Brain microvascular endothelial cell (primary cell): ENCODE data around the gene TM9SF4.

Source experiments
- DNase-seq: peaks from one replicate; pipeline ENCODE4 v3.0.0-alpha.2; 2020
- H3K27ac ChIP-seq: fragments of 250-450 bp; sonication (Bioruptor Pico); 2 replicates; pipeline ENCODE4 v1.5.1; 2020; ENCODE audit warnings: mild to moderate bottlenecking, moderate library complexity
- H3K27me3 ChIP-seq: fragments of 250-450 bp; sonication (Bioruptor Pico); replicated peaks from 2 replicates; pipeline ENCODE4 v1.5.1; 2020; ENCODE audit warnings: mild to moderate bottlenecking
- H3K36me3 ChIP-seq: fragments of 250-450 bp; sonication (Bioruptor Pico); replicated peaks from 2 replicates; pipeline ENCODE4 v1.5.1; 2020; ENCODE audit warnings: mild to moderate bottlenecking
- H3K4me3 ChIP-seq: 2 replicates; pipeline ENCODE4 v1.5.1; 2011; ENCODE audit warnings: low read depth, mild to moderate bottlenecking, control low read depth, low read length, moderate library complexity
- CTCF ChIP-seq: IDR thresholded peaks from 2 replicates; pipeline ENCODE4 v1.5.1; 2011; ENCODE audit warnings: low read depth, mild to moderate bottlenecking, moderate library complexity, low read length, control low read depth, inconsistent platforms; ENCODE audit errors: missing control alignments
- in situ Hi-C: cut with HindIII; loops from 2 replicates; pipeline ENCODE4 v1.10.0; 2017; ENCODE audit warnings: low sequenced_read_pairs, low pct_ligation_motif_present

Gene TM9SF4

GRCh38 chr20:32208499-32209154, 99.1 kb downstream of the TM9SF4 start:
- Histone ChIP-seq H3K36me3 (peaks cover 6% of the 10 kb centered on the region), H3K27ac (no peak overlapping the region)

GRCh38 chr20:32209850-32210605, 100.5 kb downstream of the TM9SF4 start:
- TF ChIP-seq CTCF, result no peak
- H3K4me3 ChIP-seq, result no peak overlapping the region
- no peak for DNase-seq
- H3K36me3 ChIP-seq, result peaks cover 9% of the 10 kb centered on the region
- in situ Hi-C loops, result no loop called here
- H3K27me3 ChIP-seq, result no peaks in the 10 kb centered on the region
- no peak overlapping the region for H3K27ac ChIP-seq

More at GRCh38 chr20:32208499-32209154, 99.1 kb downstream of the TM9SF4 start:
- Histone ChIP-seq H3K4me3 (peak overlapping the region; percentile 99), H3K27me3 (no peaks in the 10 kb centered on the region)
- no peak for DNase-seq
- in situ Hi-C loops, result no loop called here
- TF ChIP-seq CTCF, result no peak

- Histone ChIP-seq H3K27ac (no peak overlapping the region), H3K36me3 (peaks cover 44% of the 10 kb centered on the region), H3K27me3 (no peaks in the 10 kb centered on the region), H3K4me3 (no peak overlapping the region)
- in situ Hi-C loops, result no loop called here
- no peak for TF ChIP-seq CTCF
- no peak for DNase-seq
These were observed 104.4 kb downstream of the TM9SF4 start for GRCh38 chr20:32213870-32214269.

GRCh38 chr20:32215147-32215546, 105.6 kb downstream of the TM9SF4 start:
- Histone ChIP-seq H3K27me3 (no peaks in the 10 kb centered on the region), H3K27ac (no peak overlapping the region), H3K4me3 (no peak overlapping the region), H3K36me3 (peaks cover 49% of the 10 kb centered on the region)
- TF ChIP-seq CTCF, result no peak
- DNase-seq, result no peak
- in situ Hi-C loops, result no loop called here

- DNase-seq, result no peak
- no peak for TF ChIP-seq CTCF
- Histone ChIP-seq H3K27ac (no peak overlapping the region), H3K4me3 (no peak overlapping the region), H3K27me3 (no peaks in the 10 kb centered on the region), H3K36me3 (peaks cover 49% of the 10 kb centered on the region)
- in situ Hi-C loops, result no loop called here
These were observed 106.2 kb downstream of the TM9SF4 start for GRCh38 chr20:32215729-32216128.
